Measurements from ENCODE around the gene FAF1.

The FAF1 gene

DNA sequence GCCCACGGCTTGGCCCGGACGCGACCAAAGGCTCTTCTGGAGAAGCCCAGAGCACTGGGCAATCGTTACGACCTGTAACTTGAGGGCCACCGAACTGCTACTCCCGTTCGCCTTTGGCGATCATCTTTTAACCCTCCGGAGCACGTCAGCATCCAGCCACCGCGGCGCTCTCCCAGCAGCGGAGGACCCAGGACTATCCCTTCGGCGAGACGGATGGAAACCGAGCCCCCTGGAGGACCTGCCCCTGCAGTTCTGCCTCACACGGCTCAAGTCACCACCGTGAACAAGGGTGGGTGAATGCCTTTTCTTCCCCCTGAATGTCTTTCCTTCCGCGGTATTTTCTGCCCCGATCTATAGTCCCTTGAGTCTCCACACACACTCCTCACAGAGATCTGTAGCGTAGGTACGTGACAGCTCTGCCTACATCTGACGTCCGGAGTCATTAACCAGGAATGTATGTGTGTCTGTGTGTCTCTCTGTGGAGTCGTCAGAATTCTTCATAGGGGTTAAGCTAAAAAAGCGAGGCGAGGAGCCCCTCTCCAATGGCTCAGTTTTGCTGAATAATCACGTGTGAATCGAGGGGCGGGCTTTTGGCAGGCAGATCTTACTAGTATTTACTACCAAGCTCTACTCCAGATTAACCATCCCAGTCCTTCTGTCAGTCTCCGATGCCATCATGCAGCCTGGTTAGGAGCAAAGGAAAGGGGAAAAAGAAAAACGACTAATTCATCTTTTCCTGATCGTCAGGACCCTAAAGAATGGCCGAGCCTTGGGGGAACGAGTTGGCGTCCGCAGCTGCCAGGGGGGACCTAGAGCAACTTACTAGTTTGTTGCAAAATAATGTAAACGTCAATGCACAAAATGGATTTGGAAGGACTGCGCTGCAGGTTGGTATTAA is 9.8 kb upstream of the FAF1 start, which contains the start of gene CDKN2C (continued):
- TF ChIP-seq ZBTB11 (tag by site-specific recombination; conservative IDR thresholded peaks at IDR 0.05; ENCODE audit: low read depth) (peak; percentile 43; the same call in 1 of the 2 replicates), ZNF354C (tag by site-specific recombination; IDR thresholded peaks at IDR 0.05; ENCODE audit: borderline replicate concordance, low read depth) (no peak), SP7 (tag by site-specific recombination; IDR thresholded peaks at IDR 0.05) (peak; percentile 66; the same call in 1 of the 2 replicates), ZNF776 (tag by site-specific recombination; IDR thresholded peaks at IDR 0.05; ENCODE audit: borderline replicate concordance) (no peak), ZNF571 (tag by site-specific recombination; IDR thresholded peaks at IDR 0.05) (no peak), ZXDB (tag by site-specific recombination; IDR thresholded peaks at IDR 0.05) (peak; percentile 84), ZNF473 (tag by site-specific recombination; IDR thresholded peaks at IDR 0.05) (no peak), ZNF2 (tag by site-specific recombination; IDR thresholded peaks at IDR 0.05) (peak; percentile 57; the same call in 1 of the 2 replicates), ZBTB1 (tag by site-specific recombination; IDR thresholded peaks at IDR 0.05) (no peak), ZNF341 (tag by site-specific recombination; IDR thresholded peaks at IDR 0.05; ENCODE audit: low read depth) (peak; percentile 18; the same call in 1 of the 2 replicates), ZNF580 (tag by site-specific recombination; IDR thresholded peaks at IDR 0.05) (no peak), YY2 (tag by site-specific recombination; IDR thresholded peaks at IDR 0.05) (no peak), ZNF510 (tag by site-specific recombination; IDR thresholded peaks at IDR 0.05; ENCODE audit: insufficient replicate concordance) (no peak), ZNF624 (tag by site-specific recombination; IDR thresholded peaks at IDR 0.05) (no peak), ZNF544 (tag by site-specific recombination; IDR thresholded peaks at IDR 0.05) (no peak), ZNF184 (tag by site-specific recombination; IDR thresholded peaks at IDR 0.05) (0 out of 2 replicates have a peak, but pooled peaks have one; percentile 54), ZNF16 (tag by site-specific recombination; IDR thresholded peaks at IDR 0.05; ENCODE audit: low read depth) (no peak), ZNF423 (tag by site-specific recombination; IDR thresholded peaks at IDR 0.05) (no peak), ZNF174 (tag by site-specific recombination; IDR thresholded peaks at IDR 0.05) (no peak), EGR2 (tag by site-specific recombination; IDR thresholded peaks at IDR 0.05; ENCODE audit: low read depth) (0 out of 2 replicates have a peak, but pooled peaks have one; percentile 25), KLF17 (tag by site-specific recombination; IDR thresholded peaks at IDR 0.05) (peak; percentile 59; the same call in 1 of the 2 replicates), INSM2 (tag by site-specific recombination; IDR thresholded peaks at IDR 0.05) (0 out of 2 replicates have a peak, but pooled peaks have one; percentile 48)
- TF ChIP-seq, protein P1, sequence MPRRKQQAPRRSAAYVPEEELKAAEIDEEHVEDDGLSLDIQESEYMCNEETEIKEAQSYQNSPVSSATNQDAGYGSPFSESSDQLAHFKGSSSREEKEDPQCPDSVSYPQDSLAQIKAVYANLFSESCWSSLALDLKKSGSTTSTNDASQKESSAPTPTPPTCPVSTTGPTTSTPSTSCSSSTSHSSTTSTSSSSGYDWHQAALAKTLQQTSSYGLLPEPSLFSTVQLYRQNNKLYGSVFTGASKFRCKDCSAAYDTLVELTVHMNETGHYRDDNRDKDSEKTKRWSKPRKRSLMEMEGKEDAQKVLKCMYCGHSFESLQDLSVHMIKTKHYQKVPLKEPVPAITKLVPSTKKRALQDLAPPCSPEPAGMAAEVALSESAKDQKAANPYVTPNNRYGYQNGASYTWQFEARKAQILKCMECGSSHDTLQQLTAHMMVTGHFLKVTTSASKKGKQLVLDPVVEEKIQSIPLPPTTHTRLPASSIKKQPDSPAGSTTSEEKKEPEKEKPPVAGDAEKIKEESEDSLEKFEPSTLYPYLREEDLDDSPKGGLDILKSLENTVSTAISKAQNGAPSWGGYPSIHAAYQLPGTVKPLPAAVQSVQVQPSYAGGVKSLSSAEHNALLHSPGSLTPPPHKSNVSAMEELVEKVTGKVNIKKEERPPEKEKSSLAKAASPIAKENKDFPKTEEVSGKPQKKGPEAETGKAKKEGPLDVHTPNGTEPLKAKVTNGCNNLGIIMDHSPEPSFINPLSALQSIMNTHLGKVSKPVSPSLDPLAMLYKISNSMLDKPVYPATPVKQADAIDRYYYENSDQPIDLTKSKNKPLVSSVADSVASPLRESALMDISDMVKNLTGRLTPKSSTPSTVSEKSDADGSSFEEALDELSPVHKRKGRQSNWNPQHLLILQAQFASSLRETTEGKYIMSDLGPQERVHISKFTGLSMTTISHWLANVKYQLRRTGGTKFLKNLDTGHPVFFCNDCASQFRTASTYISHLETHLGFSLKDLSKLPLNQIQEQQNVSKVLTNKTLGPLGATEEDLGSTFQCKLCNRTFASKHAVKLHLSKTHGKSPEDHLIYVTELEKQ (tag by site-specific recombination; IDR thresholded peaks at IDR 0.05; ENCODE audit: borderline replicate concordance) = no peak
- TF ChIP-seq, protein P2, sequence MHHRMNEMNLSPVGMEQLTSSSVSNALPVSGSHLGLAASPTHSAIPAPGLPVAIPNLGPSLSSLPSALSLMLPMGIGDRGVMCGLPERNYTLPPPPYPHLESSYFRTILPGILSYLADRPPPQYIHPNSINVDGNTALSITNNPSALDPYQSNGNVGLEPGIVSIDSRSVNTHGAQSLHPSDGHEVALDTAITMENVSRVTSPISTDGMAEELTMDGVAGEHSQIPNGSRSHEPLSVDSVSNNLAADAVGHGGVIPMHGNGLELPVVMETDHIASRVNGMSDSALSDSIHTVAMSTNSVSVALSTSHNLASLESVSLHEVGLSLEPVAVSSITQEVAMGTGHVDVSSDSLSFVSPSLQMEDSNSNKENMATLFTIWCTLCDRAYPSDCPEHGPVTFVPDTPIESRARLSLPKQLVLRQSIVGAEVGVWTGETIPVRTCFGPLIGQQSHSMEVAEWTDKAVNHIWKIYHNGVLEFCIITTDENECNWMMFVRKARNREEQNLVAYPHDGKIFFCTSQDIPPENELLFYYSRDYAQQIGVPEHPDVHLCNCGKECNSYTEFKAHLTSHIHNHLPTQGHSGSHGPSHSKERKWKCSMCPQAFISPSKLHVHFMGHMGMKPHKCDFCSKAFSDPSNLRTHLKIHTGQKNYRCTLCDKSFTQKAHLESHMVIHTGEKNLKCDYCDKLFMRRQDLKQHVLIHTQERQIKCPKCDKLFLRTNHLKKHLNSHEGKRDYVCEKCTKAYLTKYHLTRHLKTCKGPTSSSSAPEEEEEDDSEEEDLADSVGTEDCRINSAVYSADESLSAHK (tag by site-specific recombination; IDR thresholded peaks at IDR 0.05) = no peak; the same call in 1 of the 2 replicates

Measured in HEK293 (cell line).